H1 (cell line): Measurements from ENCODE around the gene PTPRH. TPM values are rescaled to one million over a fixed set of nuclear protein-coding genes. Genes with fewer than 3 reads are reported as not detected.

ENCODE experiments used
- EP300 ChIP-seq, 2 experiments: IDR thresholded peaks; 1 replicate in 1 of 2; 2 replicates in 1 of 2; pipeline ENCODE4 v1.6.1; 2011 to 2012; ENCODE audit warnings: low read depth in 2 of 2, low read length in 2 of 2, mild to moderate bottlenecking in 2 of 2, borderline replicate concordance in 1 of 2, inconsistent platforms in 1 of 2, moderate library complexity in 1 of 2
- polyA plus RNA-seq, 7 experiments: library from polyadenylated mRNA; depleted of rRNA in 3 of 7; stranded (reverse) in 5 of 7; unstranded in 2 of 7; fragments of >200 nt in 5 of 7; fragments of 200-250 nt in 2 of 7; gene quantifications; 1 replicate in 5 of 7; 2 replicates in 1 of 7; 4 replicates in 1 of 7; pipeline versions ENCODE4 v1.2.1 to v1.2.3, GENCODE V29; 2011 to 2013; ENCODE audit warnings: missing spikeins in 2 of 7, mixed read lengths in 2 of 7
- total RNA-seq: library from RNA; stranded (reverse); fragmentation: NEBNext Ultra II Directional; extraction: Animal tissue kit (Norgen Biotek cat#: 25700); gene quantifications from 2 replicates; pipeline ENCODE4 v1.2.1, GENCODE V29; 2021

Gene PTPRH
- total and polyA plus RNA-seq, 2 of the 8 experiments (the other 6 are each of a cell fraction or from before 2014, with no cell fraction given) = 0.30 to 0.39 TPM

- TF ChIP-seq EP300 (IDR thresholded peaks at IDR 0.05; ENCODE audit: borderline replicate concordance in 1 of 2, low read depth in 2 of 2, low read length in 2 of 2) = no peak
- TF ChIP-seq, all 59 proteins: peak for 0
These were observed 15.8 kb downstream of the PTPRH start (continued) for GRCh38 chr19:55193481-55193880.
